GM04504 (cell line): Measurements from ENCODE around the gene SLC12A7.

Experiments used
- DNase-seq: peaks from one replicate; pipeline ENCODE4 v3.0.0-alpha.2; 2012; ENCODE audit warnings: low read depth

SLC12A7 gene

DNA sequence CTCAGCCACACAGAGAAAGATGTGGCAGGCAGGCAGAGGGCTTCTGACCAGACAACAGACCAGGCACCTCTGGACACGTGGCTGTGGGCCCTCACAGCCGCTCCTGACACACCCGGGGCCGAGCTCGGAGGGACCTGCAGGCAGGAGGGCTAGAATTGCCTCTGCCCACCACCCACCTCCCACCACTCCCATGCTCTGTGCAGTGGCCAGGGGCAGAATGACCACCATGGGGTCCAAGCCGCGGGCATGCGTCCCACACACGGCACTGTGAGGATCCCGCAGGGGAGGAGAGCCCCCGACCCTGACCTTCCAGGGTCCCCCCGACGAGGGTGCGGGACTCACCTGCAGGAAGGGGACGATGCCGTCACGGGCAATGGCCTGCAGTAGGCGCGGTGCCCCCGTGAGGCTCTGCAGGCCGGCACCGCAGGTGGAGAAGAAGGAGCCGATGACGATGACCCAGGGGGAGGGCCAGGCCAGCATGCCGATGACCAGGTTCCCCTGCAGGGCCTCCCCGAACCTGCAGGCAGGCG, 34.3 kb downstream of the SLC12A7 start:
- DNase-seq = no peak

DNA sequence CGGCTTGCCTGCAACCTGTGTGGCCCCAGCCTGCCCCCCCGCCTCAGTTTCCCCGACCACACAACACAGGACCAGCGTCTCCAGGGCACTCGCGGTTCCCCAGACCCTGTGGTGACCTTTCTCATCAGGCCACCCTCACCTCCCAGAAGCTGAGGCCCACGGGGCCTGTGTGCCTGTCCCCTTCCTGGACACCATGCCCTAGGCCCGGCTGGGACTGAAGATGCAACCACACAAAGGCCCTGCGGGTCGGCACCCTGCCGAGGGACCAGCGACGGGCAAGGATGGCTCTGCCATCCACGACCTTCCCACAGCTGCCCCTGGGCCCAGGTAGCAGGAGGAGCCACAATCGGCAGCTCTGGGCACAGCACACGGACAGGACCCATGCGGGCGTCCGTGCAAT, 34.8 kb downstream of the SLC12A7 start:
- DNase-seq = no peak

DNA sequence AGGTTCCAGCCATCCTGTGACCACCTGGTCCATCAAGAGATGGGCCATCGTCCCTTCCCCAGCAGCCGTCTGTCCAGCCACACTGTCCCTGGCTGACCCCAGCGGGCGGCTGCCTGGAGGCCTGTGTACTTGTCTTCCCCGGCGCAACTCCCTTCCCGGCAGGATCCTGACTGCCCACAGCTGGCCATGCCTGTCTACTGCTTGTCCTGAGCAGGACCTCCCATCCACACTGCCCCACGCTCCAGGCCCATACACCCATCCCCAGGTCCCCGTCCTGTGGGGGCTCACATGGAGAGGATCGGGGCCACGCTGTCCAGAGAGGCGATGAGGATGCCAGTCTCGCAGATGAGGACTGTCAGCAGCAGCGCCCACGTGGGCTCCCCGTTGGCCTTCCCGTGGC, 35.5 kb downstream of the SLC12A7 start:
- no peak for DNase-seq

DNA sequence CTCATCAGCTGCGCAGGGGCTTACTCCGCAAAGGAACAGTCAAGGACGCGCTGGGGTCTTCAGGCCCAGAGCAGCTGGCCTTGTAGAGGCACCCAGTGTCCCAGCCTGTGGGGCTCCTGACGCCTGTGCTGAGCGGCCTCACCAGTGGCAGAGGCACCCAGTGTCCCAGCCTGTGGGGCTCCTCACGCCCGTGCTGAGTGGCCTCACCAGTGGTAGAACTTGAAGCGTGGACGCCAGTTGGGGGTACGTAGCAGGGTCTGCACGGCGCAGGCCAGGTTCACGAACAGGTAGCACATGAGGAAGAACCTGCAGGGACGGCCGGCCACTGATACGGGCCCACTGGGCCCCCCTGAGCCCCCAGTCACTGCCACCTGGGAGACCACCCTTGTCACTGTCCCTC, 35.9 kb downstream of the SLC12A7 start:
- no peak for DNase-seq

DNA sequence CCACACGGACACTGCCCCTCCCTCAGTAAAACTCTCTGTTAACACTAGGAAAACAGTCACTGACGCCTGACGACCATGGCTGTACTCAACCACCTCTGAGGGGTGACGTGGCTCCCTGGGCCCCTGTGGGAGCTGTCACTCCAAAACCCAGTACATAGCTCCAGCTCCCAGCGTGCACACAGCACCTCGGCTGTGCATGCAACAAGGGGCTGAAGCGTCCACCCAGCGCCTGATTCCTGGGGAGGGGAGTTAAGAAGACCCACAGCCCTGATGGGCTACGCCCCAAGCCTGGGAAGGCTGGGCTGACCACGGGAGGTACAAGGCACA, 36.3 kb downstream of the SLC12A7 start:
- no peak for DNase-seq

DNA sequence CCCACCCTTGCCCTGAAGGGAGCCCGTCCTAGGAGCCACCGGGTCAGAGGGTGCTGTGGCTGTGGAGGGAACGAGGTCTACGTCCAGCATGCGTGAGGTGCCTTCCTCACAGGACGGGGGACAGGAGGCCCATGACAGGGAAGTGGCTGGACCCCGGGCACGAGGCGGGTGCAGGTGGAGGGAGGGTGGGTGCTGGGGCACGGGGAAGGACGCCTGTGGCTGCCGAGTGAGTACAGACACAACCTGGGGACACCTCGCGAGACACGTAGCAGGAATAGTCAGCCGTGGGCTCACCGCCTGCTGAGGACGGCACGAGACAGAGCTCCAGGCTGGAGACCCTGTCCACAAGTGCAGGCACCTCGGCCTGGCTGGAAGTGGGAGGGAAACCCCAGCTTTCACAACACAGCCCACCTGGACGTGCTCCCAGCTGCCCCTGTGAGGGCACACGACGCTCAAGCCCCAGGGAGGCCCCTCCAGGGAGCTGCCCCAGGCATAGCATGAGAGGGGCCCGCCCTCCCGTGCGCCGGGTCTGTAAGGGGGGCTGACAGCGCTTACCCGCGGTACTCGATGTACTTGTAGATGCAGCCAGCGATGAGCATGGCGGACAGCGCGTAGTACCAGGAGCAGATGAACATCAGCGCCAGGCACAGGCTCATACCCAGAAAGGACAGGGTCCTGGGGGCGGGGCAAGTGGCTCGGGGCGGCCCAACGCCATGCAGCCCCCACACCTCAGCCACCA, 36.9 kb downstream of the SLC12A7 start:
- DNase-seq = no peak

DNA sequence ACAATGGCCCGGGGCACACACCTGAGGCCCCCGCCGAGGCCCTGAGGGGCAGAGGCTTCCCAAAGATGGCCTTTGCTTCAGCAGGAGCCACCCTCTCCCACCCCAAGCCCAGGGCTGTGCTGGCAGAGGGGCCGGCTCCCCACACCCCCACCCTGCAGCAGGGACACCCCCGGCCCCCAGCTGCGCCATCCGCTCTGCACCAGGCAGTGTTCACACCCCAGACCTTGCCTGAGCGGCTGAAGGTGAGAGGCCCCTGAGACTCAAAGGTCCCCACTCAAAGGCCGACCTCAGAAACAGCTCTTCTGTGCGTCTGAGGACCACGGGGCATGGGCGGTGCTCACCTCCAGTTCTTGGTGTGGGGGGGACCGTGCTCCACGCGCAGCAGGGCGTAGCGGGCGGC, 37.6 kb downstream of the SLC12A7 start:
- DNase-seq = no peak

DNA sequence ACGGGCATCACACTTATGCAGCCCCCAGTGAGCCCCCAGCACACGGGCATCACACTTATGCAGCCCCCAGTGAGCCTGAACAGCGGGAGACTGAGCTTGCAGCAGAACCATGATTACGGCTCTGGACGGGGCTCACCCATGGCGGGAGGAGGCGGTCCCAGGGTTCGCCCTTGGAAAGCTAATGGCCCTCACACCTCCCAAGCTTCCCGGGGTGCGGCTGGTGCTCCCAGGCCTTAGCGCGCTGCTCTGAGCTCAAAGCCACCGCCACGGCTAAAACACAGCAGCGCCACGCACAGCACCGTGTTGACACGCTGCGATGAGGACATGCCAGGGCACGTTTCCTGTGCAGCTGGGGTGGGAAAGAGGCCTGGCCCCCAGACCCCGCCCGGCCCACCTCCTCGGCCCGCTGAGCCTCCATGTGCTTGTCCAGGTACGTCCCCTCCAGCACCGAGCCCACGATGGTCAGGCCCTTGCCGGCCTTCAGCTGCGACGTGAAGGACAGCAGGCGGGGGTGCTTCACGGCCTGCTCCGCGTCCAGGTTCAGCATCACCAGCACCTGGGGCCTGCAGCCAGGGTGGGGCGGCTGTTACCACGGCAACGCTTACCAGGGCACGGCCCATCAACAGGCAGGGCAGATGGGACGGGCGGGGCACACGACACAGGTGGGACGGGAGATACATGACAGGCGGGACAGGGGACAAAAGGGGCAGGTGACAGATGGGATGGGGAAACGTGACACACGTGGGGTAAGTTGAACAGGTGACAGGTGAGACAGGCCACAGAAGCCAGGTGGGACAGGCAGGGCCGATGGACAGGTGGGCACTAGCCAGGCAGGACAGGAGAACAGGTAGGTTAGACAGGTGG, 38.4 kb downstream of the SLC12A7 start:
- no peak for DNase-seq

DNA sequence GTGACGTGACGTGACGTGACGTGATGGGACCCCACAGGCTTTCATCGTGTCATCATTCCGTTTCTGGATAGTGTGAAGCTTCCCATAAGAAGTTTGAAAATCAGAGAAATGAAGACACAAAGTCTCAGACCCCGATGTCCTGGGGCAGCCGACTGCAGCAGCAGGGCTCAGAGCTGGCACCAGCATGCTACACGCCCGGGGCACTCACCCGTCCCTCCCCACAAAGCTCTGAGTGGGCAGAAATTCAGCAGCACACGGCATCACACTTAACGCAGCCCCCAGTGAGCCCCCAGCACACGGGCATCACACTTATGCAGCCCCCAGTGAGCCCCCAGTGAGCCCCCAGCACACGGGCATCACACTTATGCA, 42.2 kb downstream of the SLC12A7 start:
- DNase-seq = no peak

DNA sequence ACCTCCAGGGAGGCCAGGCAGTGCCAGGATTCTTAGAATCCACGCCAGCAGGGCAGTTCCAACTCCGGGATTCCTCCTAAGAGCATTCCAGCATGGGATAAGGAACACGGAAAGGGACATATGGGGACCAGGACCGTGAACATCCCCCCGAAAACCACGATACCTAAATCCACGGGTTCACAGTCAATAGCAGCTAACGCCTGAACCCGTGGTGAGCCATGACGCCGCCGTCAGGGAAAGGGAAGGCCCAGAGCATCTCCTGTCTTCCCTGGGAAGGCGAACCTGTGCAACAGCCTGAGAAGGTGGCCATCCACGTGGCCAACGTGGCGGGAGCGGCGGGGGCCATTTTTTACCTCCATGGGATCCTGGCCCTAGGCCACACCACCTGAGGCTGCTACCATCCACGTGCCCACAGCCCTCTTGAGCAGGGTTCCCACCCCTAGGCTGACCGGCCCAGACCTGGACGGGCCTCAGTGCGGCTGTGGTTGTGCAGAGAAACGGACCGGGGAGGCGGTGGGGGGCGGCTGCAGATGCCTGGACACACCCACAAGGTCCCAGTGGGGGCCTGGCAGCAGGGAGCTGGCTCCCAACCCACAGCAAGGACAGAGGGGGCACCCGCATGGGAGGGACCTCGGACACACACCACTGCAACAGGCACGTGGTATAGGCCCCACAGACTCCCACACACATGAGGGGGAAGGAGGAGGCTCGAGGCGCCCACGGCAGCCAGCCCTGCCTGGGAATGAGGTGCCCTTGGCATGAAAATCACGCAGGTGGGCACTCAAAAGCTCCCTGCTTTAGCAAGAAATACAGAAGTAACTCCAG, 42.8 kb downstream of the SLC12A7 start:
- no peak for DNase-seq

DNA sequence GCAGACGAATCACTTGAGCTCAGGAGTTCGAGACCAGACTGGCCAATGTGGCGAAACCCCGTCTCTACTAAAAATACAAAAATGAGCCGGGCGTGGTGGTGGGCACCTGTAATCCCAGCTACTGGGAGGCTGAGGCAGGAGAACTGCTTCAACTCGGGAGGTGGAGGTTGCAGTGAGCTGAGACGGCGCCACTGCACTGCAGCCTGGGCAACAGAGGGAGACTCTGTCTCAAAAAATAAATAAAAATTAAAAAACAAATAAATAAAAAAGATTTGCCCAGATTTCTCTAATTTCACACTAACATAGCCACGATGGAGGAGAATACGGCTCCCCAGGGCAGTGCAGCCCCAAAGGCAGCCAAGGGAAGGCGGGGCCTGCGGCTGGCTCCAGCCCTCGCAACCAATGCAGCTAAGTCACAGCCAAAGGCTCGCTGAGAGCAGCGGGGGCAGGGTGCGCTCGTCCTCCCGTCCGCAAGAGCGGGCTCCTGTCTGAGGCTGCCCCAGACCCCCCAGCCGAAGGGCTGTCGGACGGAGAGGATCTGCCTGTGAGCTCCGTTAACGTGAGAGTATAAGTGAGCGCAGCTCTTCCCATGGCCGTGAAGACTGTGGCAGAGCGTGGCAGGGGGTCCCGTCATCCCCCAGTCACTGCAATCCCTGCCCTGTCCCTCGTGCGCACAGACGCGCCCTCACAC, 43.5 kb downstream of the SLC12A7 start:
- no peak for DNase-seq

DNA sequence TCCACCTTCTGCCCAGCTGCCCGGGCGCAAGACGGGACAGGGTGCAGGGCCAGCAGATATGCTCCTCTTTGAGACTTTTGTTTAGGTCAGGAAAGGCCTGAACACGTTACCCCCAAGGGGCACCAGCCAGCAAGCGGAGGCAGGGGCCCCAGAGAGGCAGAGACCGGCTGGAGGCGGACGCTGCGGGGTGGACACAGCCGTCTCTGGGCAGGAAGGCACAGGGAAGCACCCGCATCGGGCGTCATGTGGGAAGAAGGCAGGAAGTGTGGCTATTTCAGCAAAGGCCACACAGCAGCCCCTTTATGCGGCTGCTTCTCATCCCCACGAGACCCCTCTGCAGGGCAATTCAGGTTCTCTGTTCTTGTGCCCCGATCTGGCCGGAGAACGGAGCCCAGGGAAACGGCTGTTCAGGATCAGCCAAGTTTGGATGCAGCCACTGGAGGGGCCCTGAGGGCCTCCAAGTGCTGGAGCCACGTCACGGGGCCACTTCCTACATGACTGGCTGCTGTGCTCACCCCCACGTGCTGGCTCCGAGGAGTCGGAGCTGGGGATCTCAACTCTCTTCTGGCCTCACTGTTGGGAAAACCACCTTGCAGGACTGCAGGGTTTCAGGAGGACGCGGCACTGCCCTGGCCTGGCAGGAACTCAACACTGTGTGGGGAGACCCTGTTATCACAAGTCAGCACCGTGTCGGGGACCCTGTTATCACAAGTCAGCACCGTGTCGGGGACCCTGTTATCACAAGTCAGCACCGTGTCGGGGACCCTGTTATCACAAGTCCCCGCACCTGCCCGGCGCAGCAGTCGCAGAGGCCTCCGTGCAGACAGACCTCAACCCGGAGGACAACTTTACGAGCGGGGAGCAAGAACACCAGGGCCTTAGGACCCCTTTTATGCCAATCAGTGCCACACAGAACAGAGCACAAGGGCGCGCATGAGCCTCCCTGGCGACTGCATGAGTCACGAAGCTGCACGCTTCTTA, 44.4 kb downstream of the SLC12A7 start:
- no peak for DNase-seq

DNA sequence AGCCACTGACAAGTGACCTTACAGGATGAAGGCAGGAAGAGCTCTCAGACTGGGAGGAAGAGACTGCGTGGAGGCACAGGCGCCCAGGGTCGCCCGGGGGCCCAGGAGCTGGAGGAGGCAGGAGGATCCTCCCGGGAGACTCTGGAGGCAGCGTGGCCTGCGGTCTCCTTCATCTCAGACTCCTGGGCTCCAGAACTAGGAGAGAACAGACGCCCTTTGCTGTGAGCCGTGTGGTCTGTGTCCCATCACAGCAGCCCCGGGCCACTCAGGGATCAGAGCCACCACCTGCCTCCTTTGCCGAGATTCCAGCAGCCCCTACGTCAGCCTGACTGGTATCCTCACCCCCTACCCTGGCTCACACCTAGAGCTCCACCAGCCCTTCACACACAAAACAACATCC, 45.2 kb downstream of the SLC12A7 start:
- no peak for DNase-seq

DNA sequence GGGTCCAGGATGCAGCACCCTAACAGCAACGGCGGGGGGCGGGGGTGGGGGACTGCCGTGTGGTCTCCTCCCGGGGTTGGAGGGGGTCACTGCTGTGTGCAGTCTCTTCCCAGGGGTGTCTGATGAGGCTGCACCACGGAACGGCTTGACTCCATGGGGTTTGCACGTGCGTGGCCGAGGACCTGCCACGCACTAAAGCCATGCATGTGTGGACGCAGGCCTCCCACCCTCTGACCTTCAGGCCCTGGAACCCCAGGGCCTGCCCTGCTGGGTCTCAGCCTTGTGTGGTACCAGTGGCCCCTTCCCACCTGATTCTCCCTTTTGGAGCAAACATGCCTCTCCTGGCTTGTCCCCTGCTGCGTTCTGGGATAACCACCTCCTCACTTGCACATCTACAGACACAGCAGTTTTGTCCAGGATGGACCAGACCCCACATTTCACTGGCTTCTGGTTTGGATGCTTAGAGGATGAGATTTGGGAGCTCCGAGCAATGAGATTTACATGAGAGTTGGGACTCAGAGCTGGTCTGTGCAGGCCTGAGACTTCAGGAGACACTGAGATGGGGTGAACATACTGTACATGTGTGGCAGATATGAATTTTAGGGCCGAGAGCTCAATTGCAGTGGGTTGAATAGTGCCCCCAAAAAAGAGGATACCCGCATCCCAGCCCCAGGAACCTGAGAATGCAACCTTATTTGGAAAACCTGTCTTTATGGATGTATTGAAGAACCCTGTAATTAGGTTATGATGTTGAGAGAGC, 45.8 kb downstream of the SLC12A7 start:
- DNase-seq = no peak

DNA sequence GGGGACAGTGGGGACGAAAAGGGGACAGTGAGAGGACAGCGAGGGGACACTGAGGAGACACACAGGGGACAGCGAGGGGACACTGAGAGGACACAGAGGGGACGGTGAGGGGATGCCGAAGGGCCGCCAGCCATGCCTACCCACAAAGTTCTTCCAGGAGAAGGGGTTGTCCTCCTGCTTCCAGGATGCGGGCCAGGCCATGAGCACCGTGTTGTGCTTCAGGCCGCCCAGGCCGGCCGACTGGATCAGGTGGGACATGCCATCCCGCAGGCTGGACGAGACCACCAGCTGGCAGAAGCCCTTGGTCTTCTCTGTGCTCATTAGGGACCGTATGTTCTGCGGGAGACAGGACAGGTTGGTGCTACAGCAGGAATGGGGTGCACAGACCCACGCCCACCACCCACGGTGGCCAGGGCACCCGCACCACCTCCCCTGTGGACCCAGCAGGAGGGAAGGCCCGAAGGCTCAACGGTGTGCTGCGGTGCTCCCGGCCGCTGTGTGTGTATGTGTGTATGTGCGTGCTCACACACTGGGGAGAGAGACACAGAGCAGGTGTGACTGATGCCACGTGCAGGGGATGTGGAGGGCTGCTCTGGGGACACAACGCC, 46.6 kb downstream of the SLC12A7 start:
- DNase-seq = no peak

DNA sequence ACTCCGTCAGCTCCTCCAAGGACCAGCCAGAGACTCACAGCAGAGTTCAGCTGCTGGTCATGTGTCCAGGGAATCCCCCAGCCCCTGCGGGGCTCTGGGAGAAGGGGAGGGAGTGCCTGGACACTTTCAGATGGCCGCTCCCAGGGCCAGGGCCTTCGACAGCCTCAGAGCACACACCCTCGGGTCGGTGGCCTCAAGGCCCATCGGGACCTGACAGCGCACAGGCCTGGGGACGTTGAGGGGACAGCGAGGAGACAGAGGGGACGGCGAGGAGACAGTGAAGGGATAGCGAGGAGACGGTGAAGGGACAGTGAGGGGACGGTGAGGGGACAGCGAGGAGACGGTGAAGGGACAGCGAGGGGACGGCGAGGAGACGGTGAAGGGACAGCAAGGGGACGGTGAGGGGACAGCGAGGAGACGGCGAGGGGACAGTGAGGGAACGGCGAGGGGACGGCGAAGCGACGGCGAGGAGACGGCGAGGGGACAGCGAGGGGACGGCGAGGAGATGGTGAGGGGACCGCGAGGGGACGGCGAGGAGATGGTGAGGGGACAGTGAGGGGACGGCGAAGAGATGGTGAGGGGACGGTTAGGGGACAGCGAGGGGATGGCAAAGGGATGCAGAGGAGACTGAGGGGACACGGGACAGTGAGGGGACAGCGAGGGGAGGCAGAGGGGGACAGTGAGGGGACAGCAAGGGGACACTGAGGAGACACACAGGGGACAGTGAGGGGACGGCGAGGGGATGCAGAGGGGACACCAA, 47.3 kb downstream of the SLC12A7 start:
- DNase-seq = no peak

DNA sequence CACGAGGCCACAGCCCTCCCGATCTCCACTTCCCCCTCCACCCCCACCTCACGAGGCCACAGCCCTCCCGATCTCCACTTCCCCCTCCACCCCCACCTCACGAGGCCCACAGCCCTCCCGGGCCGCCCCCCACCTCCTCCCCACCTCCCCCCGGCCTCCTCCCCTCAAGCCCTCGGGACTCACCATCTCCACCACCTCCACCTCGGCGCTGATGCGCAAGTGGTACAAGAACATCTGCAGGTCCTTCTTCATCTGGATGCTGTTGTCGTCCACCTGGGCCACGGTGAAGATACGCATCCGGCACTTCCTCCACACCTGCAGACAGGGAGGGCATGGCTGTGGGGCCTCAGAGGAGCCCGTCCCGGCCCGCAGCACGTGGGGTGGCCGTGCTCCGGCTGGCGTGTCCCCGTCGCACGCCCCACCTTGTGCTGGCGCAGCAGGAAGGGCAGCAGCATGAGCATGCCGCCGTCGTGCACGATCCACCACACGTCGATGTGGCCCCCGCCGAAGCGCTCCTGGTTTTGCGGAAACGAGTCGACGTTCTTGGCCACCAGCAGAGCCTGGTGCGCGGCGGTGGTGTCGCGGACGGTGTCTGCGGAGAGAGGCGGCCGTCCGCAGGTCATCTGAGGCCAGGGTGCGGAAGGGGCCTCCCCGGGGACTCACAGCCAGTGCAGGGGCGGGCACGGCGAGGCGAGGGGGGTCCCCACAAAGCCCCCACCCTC, 48.0 kb downstream of the SLC12A7 start:
- no peak for DNase-seq
